Measurements from ENCODE around the gene TBC1D7.

DNA sequence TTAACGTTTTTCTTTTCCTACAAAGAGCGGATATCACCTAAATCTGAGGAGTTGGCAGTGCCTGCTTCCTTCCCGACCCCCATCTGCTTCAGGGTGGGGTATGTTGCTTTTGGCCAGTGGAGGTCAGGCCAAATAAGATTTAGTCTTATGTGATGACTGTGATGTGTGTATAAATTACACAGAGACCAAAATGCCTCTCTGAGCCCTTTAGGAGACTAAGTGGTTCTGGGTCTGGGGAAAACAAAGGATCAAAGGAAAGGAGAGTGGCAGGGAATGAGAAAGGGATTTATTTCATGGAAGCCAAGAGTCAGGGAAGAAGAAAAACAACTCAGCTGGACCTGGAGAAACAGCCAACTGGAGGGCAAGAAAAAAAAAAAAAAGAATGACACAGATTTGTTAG is 39.1 kb upstream of the TBC1D7 start:
- TF ChIP-seq CTCF (IDR thresholded peaks at IDR 0.05): no peak
- TF ChIP-seq EZH2 (IDR thresholded peaks at IDR 0.05; ENCODE audit: borderline replicate concordance, insufficient read depth, low read depth, low read length, poor library complexity, severe bottlenecking): no peak

Measured in B cell (primary cell).